PC-9 (cell line): ENCODE data around the gene SCYGR3.

Experiments
- EZH2 ChIP-seq: fragments of 200-600 bp; sonication (generic); IDR thresholded peaks from 2 replicates; pipeline ENCODE4 v1.8.0; 2017; ENCODE audit warnings: antibody characterized with exemption, low read depth
- TF ChIP-seq, protein P1 (sequence below): fragments of 200-600 bp; sonication (generic); conservative IDR thresholded peaks from 2 replicates; pipeline ENCODE4 v1.6.1; 2017; ENCODE audit warnings: mixed run types, antibody characterized with exemption, mild to moderate bottlenecking, moderate library complexity

DNA sequence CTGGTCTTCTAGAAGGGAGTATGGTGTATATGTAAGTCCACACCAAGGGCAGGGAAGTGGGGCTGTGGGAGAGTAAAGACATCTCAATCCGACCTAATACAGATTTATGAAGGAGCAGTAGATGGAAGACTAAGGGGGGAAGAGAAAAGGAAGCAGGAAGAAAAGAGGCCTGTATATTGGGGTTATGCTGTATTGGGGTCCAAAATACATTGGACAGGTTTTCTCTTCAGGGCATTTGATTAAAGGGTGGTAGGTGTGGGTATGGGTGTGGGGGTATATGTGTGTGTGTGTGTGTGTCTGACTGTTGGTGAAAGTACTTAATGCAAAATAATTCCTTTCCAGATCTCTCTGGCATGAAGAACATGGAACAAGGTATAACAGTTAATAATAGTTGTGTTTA lies 49.6 kb downstream of the SCYGR3 start:
- TF ChIP-seq, protein P1, sequence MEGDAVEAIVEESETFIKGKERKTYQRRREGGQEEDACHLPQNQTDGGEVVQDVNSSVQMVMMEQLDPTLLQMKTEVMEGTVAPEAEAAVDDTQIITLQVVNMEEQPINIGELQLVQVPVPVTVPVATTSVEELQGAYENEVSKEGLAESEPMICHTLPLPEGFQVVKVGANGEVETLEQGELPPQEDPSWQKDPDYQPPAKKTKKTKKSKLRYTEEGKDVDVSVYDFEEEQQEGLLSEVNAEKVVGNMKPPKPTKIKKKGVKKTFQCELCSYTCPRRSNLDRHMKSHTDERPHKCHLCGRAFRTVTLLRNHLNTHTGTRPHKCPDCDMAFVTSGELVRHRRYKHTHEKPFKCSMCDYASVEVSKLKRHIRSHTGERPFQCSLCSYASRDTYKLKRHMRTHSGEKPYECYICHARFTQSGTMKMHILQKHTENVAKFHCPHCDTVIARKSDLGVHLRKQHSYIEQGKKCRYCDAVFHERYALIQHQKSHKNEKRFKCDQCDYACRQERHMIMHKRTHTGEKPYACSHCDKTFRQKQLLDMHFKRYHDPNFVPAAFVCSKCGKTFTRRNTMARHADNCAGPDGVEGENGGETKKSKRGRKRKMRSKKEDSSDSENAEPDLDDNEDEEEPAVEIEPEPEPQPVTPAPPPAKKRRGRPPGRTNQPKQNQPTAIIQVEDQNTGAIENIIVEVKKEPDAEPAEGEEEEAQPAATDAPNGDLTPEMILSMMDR = no peak
- no peak for TF ChIP-seq EZH2
